Lung (tissue), 12 donors: ENCODE measurements around the gene KCNMA1. TPM values are rescaled to one million over a fixed set of nuclear protein-coding genes. Genes with fewer than 3 reads are reported as not detected.

Experiments used
- ATAC-seq: fragments of 200-7000 bp; cut with Tn5 transposase; one replicate; pipeline ENCODE4 v1.9.1; 2020; ENCODE audit warnings: moderate number of reproducible peaks; ENCODE audit not compliant: insufficient read depth, low FRiP score
- DNase-seq, 3 donors: peaks; one replicate each; pipeline ENCODE4 v3.0.0-alpha.2; 2013 to 2017
- H3K27ac ChIP-seq, 2 donors: one replicate each; pipeline ENCODE4 v1.5.1; 2013; ENCODE audit warnings: mild to moderate bottlenecking in 2 of 2, moderate library complexity in 2 of 2, control low read depth in 1 of 2, inconsistent platforms in 1 of 2, low read depth in 1 of 2, low read length in 1 of 2
- H3K27me3 ChIP-seq, 3 donors: one replicate each; pipeline ENCODE4 v1.5.1; 2013; ENCODE audit warnings: low read length in 2 of 3; ENCODE audit not compliant: control insufficient read depth in 3 of 3, insufficient read depth in 3 of 3
- H3K36me3 ChIP-seq, 4 donors: one replicate each; pipeline ENCODE4 v1.5.1; 2013; ENCODE audit warnings: low read length in 4 of 4, mild to moderate bottlenecking in 1 of 4, moderate library complexity in 1 of 4; ENCODE audit not compliant: control insufficient read depth in 4 of 4, insufficient read depth in 4 of 4
- H3K4me1 ChIP-seq, 5 donors: one replicate each; pipeline ENCODE4 v1.5.1; 2013; ENCODE audit warnings: low read length in 5 of 5, mild to moderate bottlenecking in 2 of 5, moderate library complexity in 1 of 5; ENCODE audit not compliant: control insufficient read depth in 5 of 5, insufficient read depth in 5 of 5
- H3K4me3 ChIP-seq: one replicate; pipeline ENCODE4 v1.5.1; 2013; ENCODE audit warnings: mild to moderate bottlenecking, control low read depth, moderate library complexity
- H3K9ac ChIP-seq, 2 donors: one replicate each; pipeline ENCODE4 v1.5.1; 2013; ENCODE audit warnings: low read length in 2 of 2, control low read depth in 1 of 2; ENCODE audit not compliant: insufficient read depth in 1 of 2
- H3K9me3 ChIP-seq, 4 donors: one replicate each; pipeline ENCODE4 v1.5.1; 2013; ENCODE audit warnings: low read length in 3 of 4, mild to moderate bottlenecking in 1 of 4, moderate library complexity in 1 of 4; ENCODE audit not compliant: control insufficient read depth in 4 of 4, insufficient read depth in 3 of 4
- WGBS, 2 donors: extraction: QIAGEN DNeasy Blood & Tissue Kit; methylation state at CpG; one replicate each; pipeline ENCODE4 v1.1.7; 2013; 5-methylcytosine and 5-hydroxymethylcytosine counted together
- polyA plus RNA-seq, 2 donors: library from polyadenylated mRNA; stranded (reverse); fragments of 200-250 nt; gene quantifications; one replicate each; pipeline ENCODE4 v1.2.1, GENCODE V29; 2013
- total RNA-seq, 2 donors: library from RNA; depleted of rRNA in 1 of 2; stranded (reverse); fragments of >200 nt in 1 of 2; gene quantifications; one replicate each; pipeline ENCODE4 v1.2.1, GENCODE V29; 2014 to 2021
- TF ChIP-seq, protein P1 (sequence below): IDR thresholded peaks from 2 replicates; pipeline ENCODE4 v1.5.1; 2012; ENCODE audit warnings: mild to moderate bottlenecking; ENCODE audit errors: control extremely low read depth, extremely low read depth
- donor health status: control.
- donor health status: control.
- donor health status: Bipolar disorder and iron deficiency.
- donor health status: healthy.
- donor health status: DM: yes; HTN: yes; CAD: no.

KCNMA1 gene
- total and polyA plus RNA-seq, 4 donors: 3.8 to 13.0 (median 5.5) TPM

DNA sequence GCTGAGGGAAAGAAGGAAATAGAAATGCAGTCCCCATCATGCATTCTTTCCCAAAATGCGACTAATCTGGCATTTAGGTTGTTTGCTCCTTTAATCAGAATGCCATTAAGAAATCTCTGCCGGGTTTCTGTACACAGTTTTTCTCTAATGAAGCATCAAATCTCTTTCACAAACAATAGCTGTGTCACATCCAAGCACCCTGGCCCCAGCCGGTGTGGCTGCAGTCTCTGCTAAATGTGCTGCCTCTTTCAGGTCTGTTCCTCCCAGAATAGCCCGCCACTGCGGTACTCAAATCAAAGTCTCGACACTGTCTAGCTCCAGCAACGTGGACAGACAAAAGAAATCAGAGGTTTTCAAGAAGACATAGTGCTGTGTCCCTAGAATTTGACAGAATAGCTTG lies 343.8 kb downstream of the KCNMA1 start:
- TF ChIP-seq, protein P1, sequence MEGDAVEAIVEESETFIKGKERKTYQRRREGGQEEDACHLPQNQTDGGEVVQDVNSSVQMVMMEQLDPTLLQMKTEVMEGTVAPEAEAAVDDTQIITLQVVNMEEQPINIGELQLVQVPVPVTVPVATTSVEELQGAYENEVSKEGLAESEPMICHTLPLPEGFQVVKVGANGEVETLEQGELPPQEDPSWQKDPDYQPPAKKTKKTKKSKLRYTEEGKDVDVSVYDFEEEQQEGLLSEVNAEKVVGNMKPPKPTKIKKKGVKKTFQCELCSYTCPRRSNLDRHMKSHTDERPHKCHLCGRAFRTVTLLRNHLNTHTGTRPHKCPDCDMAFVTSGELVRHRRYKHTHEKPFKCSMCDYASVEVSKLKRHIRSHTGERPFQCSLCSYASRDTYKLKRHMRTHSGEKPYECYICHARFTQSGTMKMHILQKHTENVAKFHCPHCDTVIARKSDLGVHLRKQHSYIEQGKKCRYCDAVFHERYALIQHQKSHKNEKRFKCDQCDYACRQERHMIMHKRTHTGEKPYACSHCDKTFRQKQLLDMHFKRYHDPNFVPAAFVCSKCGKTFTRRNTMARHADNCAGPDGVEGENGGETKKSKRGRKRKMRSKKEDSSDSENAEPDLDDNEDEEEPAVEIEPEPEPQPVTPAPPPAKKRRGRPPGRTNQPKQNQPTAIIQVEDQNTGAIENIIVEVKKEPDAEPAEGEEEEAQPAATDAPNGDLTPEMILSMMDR: no peak
- H3K4me3 ChIP-seq: no peak overlapping the region
- H3K36me3 ChIP-seq: no peaks in the 10 kb centered on the region
- 87 to 90% methylated on average over 7 of the region's 7 CpGs for WGBS, 2 donors
- H3K27me3 ChIP-seq: peaks cover 0 to 7% (median 0%) of the 10 kb centered on the region in 3 donors
- no peak overlapping the region for H3K9ac ChIP-seq
- no peak overlapping the region for H3K27ac ChIP-seq
- DNase-seq (no peak), ATAC-seq (no peak)
- no peaks in the 10 kb centered on the region for H3K9me3 ChIP-seq
- no peaks in the 10 kb centered on the region for H3K4me1 ChIP-seq

DNA sequence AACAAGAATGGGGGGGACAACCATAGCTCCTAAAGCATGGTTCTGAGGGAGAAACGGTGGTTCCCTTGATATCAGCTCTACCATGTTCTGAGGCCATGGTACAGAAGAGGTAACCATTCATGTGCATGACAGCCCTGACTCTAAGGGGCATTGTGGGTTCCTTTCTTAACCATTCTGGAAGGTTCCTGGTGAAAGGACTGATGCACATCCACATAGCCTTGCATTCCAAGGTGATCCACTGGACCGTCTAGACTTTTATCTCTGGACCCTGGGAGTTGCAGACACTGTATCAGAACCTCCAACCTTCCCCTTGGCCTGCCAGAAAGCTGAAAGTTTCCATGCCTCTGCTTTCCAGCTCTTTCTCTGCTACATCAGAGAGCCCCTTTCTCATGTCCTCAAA lies 344.3 kb downstream of the KCNMA1 start:
- Histone ChIP-seq H3K27ac (no peak overlapping the region), H3K9ac (no peak overlapping the region), H3K4me1 (no peaks in the 10 kb centered on the region), H3K27me3 (peaks cover 0 to 5% (median 0%) of the 10 kb centered on the region in 3 donors), H3K9me3 (no peaks in the 10 kb centered on the region), H3K36me3 (no peaks in the 10 kb centered on the region), H3K4me3 (no peak overlapping the region)
- no peak for DNase-seq
- ATAC-seq: no peak
- 79 to 83% methylated on average over 2 of the region's 2 CpGs for WGBS, 2 donors
- TF ChIP-seq, protein P1: no peak

DNA sequence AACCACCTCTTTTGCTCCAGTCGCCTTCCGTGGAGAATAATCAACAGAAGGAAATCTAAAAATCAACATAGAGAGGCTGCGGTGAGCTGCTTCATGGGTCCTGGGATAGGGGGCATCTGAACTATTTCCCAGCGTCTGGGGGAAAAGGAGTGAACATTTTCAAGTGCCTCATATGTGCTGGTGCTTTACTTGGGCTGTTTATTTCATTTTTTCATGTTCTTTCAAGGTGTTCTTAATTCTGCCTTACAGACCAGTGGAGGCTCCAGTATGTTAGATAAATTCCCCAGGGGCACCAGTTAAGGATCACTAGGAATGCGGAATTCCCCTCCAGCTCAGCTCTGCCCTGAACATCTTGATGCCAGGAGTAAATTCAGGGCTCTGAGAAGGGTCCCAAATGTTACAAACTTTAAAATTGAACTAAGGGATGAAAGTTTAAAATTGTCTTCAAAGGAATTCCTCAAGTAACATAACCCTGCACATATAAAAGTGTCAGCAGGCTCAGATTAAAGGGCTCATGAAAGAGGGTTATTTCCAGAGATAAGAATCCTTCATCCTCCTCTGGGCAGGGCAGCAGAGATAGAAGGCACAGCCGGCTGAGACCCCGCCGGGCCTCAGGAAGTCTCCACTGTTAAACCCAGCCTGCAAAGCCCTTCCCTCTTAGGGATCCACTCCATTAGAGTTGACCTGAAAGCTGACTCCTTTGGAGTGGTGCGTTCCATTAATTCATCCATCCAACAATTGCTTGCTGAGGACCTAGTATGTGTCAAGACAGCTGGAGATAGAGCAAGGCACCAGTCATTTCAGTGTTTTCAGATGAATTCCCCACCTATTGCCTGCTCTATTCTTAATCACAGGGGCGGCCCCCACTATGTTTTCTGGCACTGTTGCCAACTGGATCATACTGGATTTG lies 345.8 kb downstream of the KCNMA1 start:
- 67 to 70% methylated on average over 10 of the region's 10 CpGs for WGBS, 2 donors
- Histone ChIP-seq H3K9ac (no peak overlapping the region), H3K27ac (no peak overlapping the region), H3K4me3 (no peak overlapping the region), H3K9me3 (no peaks in the 10 kb centered on the region), H3K36me3 (no peaks in the 10 kb centered on the region), H3K27me3 (peaks cover 0 to 5% (median 0%) of the 10 kb centered on the region in 3 donors), H3K4me1 (peaks cover 0 to 5% (median 0%) of the 10 kb centered on the region in 5 donors)
- ATAC-seq: no peak
- no peak for DNase-seq
- TF ChIP-seq, protein P1: no peak
